Esophagus muscularis mucosa (tissue), 2 donors: ENCODE results near the gene KLRD1.
"Not testable (repeated sequence)": the region's sequence is repeated elsewhere in the genome, so short reads cannot be mapped to it uniquely, and the experiment has no call there.

Experiments
- POLR2A ChIP-seq: fragments of 450-650 bp; IDR thresholded peaks from one replicate; pipeline ENCODE4 v1.6.1; 2017; ENCODE audit warnings: antibody characterized with exemption, moderate library complexity, mild to moderate bottlenecking, low read depth
- POLR2AphosphoS5 ChIP-seq, 2 donors: sonication (generic); formaldehyde crosslinking; IDR thresholded peaks; one replicate each; pipeline ENCODE4 v1.6.1; 2017; ENCODE audit warnings: antibody characterized with exemption in 2 of 2

DNA sequence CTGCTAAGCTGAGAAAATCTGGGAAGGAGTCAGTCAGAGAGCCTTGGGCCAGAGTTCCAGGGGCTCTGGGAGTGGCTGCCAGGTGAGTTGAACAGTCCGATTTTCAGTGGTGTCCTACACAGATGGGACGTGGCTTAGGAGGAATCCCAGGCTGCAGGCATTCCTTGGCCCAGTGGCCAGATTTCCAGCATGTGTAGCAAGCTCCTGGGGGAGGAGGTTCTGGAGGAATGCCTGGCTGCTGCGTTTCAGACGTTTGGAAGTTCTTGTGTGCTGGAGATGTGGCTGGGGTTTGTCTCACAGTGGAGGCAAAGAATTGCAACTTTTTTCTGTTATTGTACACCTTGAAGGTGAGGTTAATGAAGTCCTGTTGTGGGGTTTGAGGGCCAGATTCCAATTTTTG lies 28.5 kb downstream of the KLRD1 start:
- TF ChIP-seq POLR2A; POLR2AphosphoS5 (IDR thresholded peaks at IDR 0.05): not testable (repeated sequence)
